ENCODE data around the gene DNAJB14. TPM values are rescaled to one million over a fixed set of nuclear protein-coding genes. Genes with fewer than 3 reads are reported as not detected.

The DNAJB14 gene
- total RNA-seq, 1 experiment from 2014 or later, result 41.5 TPM

DNA sequence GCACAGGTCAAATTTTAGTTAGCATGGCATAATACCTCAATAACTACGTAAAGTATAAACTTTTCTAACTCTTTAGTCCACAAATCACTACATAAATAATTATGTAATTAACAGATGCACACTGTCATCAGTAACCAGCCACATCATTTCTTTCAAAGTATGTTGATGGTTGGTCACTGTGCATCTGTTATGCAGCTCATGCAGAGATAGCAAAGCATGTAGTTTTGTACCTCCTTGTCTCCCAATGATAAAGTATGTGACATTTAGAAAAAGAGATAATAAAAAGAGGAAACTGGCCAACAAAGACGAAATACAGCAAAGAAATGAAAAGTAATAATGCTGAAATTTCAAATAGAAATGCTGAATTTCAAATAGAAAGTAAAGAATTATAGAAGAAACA is 55.1 kb downstream of the DNAJB14 start:
- ChIA-PET POLR2A (no interaction called here), CTCF (no interaction called here)
- Histone ChIP-seq H3K36me3 (ENCODE audit: control insufficient read depth, insufficient read depth, low read length) (peaks cover 7% of the 10 kb centered on the region; the same call in 1 of the 2 replicates), H3K4me1 (ENCODE audit: control insufficient read depth, insufficient read depth, low read length) (no peaks in the 10 kb centered on the region; the same call in 1 of the 2 replicates), H3K9me3 (ENCODE audit: control insufficient read depth, insufficient read depth, low read depth, low read length) (no peaks in the 10 kb centered on the region), H3K4me3 (ENCODE audit: low read depth in 2 of 2, low read length in 2 of 2) (no peak overlapping the region), H3K27ac (ENCODE audit: low read length) (no peak overlapping the region), H3K27me3 (ENCODE audit: control insufficient read depth, insufficient read depth, low read length) (no peaks in the 10 kb centered on the region)
- ATAC-seq (no peak), DNase-seq (ENCODE audit: low read depth, low spot score) (no peak)
- in situ Hi-C loops (cut with HindIII; ENCODE audit: low pct_unique_long_range_greater_than_20kb, low sequenced_read_pairs) (no loop called here), intact Hi-C loops (cut with micrococcal nuclease; ENCODE audit: unreplicated experiment) (loop anchor here (10.0 kb wide), 1 partner anchor 53 kb away; the partner anchor contains the start of gene DNAJB14)
- TF ChIP-seq SIN3A (IDR thresholded peaks at IDR 0.05; ENCODE audit: borderline replicate concordance, insufficient read depth, low read depth, low read length) (no peak), TCF7L2 (IDR thresholded peaks at IDR 0.05; ENCODE audit: low read depth, low read length) (no peak), POLR2AphosphoS5 (IDR thresholded peaks at IDR 0.05; ENCODE audit: low read depth, low read length) (no peak)
- TF ChIP-seq, protein P1, sequence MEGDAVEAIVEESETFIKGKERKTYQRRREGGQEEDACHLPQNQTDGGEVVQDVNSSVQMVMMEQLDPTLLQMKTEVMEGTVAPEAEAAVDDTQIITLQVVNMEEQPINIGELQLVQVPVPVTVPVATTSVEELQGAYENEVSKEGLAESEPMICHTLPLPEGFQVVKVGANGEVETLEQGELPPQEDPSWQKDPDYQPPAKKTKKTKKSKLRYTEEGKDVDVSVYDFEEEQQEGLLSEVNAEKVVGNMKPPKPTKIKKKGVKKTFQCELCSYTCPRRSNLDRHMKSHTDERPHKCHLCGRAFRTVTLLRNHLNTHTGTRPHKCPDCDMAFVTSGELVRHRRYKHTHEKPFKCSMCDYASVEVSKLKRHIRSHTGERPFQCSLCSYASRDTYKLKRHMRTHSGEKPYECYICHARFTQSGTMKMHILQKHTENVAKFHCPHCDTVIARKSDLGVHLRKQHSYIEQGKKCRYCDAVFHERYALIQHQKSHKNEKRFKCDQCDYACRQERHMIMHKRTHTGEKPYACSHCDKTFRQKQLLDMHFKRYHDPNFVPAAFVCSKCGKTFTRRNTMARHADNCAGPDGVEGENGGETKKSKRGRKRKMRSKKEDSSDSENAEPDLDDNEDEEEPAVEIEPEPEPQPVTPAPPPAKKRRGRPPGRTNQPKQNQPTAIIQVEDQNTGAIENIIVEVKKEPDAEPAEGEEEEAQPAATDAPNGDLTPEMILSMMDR (IDR thresholded peaks at IDR 0.05), result no peak
- no TSS peak for BruUV-seq (replicated peaks)

DNA sequence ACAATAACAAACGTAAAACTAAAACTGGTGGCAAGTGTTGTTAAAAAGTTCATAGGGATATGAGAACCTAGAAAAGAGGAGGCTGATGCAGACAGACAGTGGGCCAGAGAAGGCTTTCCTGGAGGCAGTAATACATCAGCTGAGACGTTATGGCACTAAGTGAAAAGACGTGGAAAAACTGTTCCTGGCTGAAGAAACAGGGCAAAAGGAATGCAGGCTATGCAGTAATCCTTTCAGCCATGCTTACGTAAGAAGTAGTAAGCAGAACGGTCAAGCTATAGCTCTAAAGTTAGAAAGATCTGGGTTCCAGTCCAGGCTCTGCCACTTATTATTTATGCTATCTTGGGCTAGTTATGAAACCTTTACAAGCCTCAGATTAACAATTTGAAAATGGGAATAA is 58.6 kb downstream of the DNAJB14 start:
- ChIA-PET CTCF (no interaction called here), POLR2A (no interaction called here)
- Histone ChIP-seq H3K27ac (ENCODE audit: low read length) (no peak overlapping the region), H3K27me3 (ENCODE audit: control insufficient read depth, insufficient read depth, low read length) (no peaks in the 10 kb centered on the region), H3K4me3 (ENCODE audit: low read depth in 2 of 2, low read length in 2 of 2) (no peak overlapping the region), H3K9me3 (ENCODE audit: control insufficient read depth, insufficient read depth, low read depth, low read length) (no peaks in the 10 kb centered on the region), H3K4me1 (ENCODE audit: control insufficient read depth, insufficient read depth, low read length) (no peaks in the 10 kb centered on the region), H3K36me3 (ENCODE audit: control insufficient read depth, insufficient read depth, low read length) (peaks cover 20% of the 10 kb centered on the region; the same call in 1 of the 2 replicates)
- in situ Hi-C loops (cut with HindIII; ENCODE audit: low pct_unique_long_range_greater_than_20kb, low sequenced_read_pairs) (no loop called here), intact Hi-C loops (cut with micrococcal nuclease; ENCODE audit: unreplicated experiment) (loop anchor here (5.0 kb wide), 1 partner anchor 326 kb away; the partner anchor contains the start of gene TRMT10A)
- DNase-seq (ENCODE audit: low read depth, low spot score) (no peak), ATAC-seq (no peak)
- TF ChIP-seq, protein P2, sequence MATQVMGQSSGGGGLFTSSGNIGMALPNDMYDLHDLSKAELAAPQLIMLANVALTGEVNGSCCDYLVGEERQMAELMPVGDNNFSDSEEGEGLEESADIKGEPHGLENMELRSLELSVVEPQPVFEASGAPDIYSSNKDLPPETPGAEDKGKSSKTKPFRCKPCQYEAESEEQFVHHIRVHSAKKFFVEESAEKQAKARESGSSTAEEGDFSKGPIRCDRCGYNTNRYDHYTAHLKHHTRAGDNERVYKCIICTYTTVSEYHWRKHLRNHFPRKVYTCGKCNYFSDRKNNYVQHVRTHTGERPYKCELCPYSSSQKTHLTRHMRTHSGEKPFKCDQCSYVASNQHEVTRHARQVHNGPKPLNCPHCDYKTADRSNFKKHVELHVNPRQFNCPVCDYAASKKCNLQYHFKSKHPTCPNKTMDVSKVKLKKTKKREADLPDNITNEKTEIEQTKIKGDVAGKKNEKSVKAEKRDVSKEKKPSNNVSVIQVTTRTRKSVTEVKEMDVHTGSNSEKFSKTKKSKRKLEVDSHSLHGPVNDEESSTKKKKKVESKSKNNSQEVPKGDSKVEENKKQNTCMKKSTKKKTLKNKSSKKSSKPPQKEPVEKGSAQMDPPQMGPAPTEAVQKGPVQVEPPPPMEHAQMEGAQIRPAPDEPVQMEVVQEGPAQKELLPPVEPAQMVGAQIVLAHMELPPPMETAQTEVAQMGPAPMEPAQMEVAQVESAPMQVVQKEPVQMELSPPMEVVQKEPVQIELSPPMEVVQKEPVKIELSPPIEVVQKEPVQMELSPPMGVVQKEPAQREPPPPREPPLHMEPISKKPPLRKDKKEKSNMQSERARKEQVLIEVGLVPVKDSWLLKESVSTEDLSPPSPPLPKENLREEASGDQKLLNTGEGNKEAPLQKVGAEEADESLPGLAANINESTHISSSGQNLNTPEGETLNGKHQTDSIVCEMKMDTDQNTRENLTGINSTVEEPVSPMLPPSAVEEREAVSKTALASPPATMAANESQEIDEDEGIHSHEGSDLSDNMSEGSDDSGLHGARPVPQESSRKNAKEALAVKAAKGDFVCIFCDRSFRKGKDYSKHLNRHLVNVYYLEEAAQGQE (IDR thresholded peaks at IDR 0.05; ENCODE audit: insufficient read depth in 1 of 2, low read depth in 2 of 2, low read length in 1 of 2), result no peak
- TF ChIP-seq TCF7L2 (IDR thresholded peaks at IDR 0.05; ENCODE audit: low read depth, low read length), result no peak
- no peak for TF ChIP-seq SIN3A (IDR thresholded peaks at IDR 0.05; ENCODE audit: borderline replicate concordance, insufficient read depth, low read depth, low read length)
- TF ChIP-seq, protein P1 (IDR thresholded peaks at IDR 0.05), result no peak
- no peak for TF ChIP-seq POLR2AphosphoS5 (IDR thresholded peaks at IDR 0.05; ENCODE audit: low read depth, low read length)
- BruUV-seq (replicated peaks), result no TSS peak

Measured in Panc1 (cell line).